Glutamatergic neuron (in vitro differentiated cells): Measurements from ENCODE around the gene DOK5. TPM values are rescaled to one million over a fixed set of nuclear protein-coding genes. Genes with fewer than 3 reads are reported as not detected.

Source experiments
- DNase-seq: peaks from one replicate; pipeline ENCODE4 v3.0.0; 2022
- H3K27ac Mint-ChIP-seq: one replicate; pipeline ENCODE4 v1.8.0; 2020; ENCODE audit warnings: mild to moderate bottlenecking, mixed read lengths, inconsistent platforms; ENCODE audit not compliant: unreplicated experiment
- H3K27me3 Mint-ChIP-seq: one replicate; pipeline ENCODE4 v1.8.0; 2020; ENCODE audit warnings: mild to moderate bottlenecking, moderate library complexity, mixed read lengths, inconsistent platforms; ENCODE audit not compliant: unreplicated experiment
- H3K36me3 Mint-ChIP-seq: one replicate; pipeline ENCODE4 v1.8.0; 2020; ENCODE audit warnings: mild to moderate bottlenecking, mixed read lengths, inconsistent platforms; ENCODE audit not compliant: unreplicated experiment
- H3K4me1 Mint-ChIP-seq: one replicate; pipeline ENCODE4 v1.8.0; 2020; ENCODE audit warnings: mild to moderate bottlenecking, low read depth, mixed read lengths, inconsistent platforms; ENCODE audit not compliant: unreplicated experiment
- H3K4me3 Mint-ChIP-seq: one replicate; pipeline ENCODE4 v1.8.0; 2020; ENCODE audit warnings: mild to moderate bottlenecking, mixed read lengths, inconsistent platforms; ENCODE audit not compliant: unreplicated experiment
- H3K9me3 Mint-ChIP-seq: one replicate; pipeline ENCODE4 v1.8.0; 2020; ENCODE audit warnings: mild to moderate bottlenecking, moderate library complexity, mixed read lengths, inconsistent platforms; ENCODE audit not compliant: unreplicated experiment
- total RNA-seq: library from RNA; stranded (reverse); fragmentation: NEBNext Ultra II Directional; extraction: Animal tissue kit (Norgen Biotek cat#: 25700); gene quantifications from one replicate; pipeline ENCODE4 v1.2.1, GENCODE V29; 2021; ENCODE audit not compliant: unreplicated experiment
- TF ChIP-seq, protein P1 (sequence below): fragments of 200-600 bp; sonication (generic); IDR thresholded peaks from one replicate; pipeline ENCODE4 v1.5.0; 2021; ENCODE audit not compliant: partially characterized antibody, unreplicated experiment

The DOK5 gene
- total RNA-seq, 1 donor from 2014 or later = 30.8 TPM

DNA sequence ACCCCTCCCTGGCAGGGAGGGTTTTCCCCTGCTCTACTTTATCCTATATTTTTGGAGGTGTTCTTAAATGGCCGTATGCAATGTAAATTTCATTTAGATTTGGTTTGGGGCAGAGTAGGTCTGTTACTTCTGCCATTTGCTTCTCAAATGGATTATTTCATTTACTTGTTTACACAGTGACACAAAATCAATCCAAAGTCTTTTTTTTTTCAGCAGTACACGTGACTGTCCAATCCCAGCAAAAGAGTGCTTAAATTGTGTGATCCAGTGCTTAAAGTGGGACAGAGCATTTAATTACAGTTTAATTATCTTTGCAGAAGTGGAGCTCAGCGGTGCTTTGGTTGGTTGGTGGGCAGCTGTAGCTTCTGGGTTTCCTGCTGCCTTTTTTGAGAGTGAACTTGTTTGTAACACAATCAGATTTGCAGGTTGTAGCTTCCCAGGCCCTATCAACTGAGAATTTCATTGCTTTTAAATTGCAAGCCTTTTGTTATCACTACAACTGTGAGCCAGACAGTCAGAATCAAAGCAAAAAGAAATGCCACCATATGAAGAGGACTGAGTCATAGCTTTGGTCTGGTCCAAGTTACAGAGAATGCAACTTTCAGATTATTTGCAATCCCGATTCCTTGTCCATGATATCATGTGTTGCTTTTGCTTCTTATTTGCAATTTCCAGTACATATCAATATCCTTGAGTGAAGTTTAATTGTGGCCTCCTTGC is 216.9 kb downstream of the DOK5 start:
- Mint-ChIP-seq H3K36me3 (no peaks in the 10 kb centered on the region), H3K27ac (no peak overlapping the region), H3K27me3 (peaks cover 2% of the 10 kb centered on the region), H3K4me3 (no peak overlapping the region), H3K4me1 (no peaks in the 10 kb centered on the region), H3K9me3 (peaks cover 2% of the 10 kb centered on the region)
- DNase-seq = no peak
- TF ChIP-seq, protein P1, sequence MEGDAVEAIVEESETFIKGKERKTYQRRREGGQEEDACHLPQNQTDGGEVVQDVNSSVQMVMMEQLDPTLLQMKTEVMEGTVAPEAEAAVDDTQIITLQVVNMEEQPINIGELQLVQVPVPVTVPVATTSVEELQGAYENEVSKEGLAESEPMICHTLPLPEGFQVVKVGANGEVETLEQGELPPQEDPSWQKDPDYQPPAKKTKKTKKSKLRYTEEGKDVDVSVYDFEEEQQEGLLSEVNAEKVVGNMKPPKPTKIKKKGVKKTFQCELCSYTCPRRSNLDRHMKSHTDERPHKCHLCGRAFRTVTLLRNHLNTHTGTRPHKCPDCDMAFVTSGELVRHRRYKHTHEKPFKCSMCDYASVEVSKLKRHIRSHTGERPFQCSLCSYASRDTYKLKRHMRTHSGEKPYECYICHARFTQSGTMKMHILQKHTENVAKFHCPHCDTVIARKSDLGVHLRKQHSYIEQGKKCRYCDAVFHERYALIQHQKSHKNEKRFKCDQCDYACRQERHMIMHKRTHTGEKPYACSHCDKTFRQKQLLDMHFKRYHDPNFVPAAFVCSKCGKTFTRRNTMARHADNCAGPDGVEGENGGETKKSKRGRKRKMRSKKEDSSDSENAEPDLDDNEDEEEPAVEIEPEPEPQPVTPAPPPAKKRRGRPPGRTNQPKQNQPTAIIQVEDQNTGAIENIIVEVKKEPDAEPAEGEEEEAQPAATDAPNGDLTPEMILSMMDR = no peak

DNA sequence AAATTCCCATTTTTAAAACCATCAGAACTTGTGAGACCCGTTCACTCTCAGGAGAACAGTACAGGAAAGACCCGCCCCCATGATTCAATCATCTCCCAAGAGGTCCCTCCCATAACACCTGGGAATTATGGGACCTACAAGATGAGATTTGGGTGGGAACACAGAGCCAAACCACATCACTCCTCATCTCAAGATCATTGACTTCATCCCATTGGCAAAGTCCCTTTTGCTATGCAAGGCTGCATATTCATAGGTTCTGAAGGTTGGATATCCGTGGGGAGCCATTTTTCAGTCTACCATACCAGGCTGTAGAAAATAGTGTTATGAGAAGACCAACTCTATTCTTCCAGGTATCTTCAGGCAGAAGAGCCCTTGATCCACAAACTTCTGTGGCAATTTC is 219.1 kb downstream of the DOK5 start:
- H3K9me3 Mint-ChIP-seq = peaks cover 2% of the 10 kb centered on the region
- no peak overlapping the region for H3K4me3 Mint-ChIP-seq
- DNase-seq = no peak
- H3K4me1 Mint-ChIP-seq = no peaks in the 10 kb centered on the region
- TF ChIP-seq, protein P1 = no peak
- H3K27ac Mint-ChIP-seq = no peak overlapping the region
- no peaks in the 10 kb centered on the region for H3K27me3 Mint-ChIP-seq
- no peaks in the 10 kb centered on the region for H3K36me3 Mint-ChIP-seq

DNA sequence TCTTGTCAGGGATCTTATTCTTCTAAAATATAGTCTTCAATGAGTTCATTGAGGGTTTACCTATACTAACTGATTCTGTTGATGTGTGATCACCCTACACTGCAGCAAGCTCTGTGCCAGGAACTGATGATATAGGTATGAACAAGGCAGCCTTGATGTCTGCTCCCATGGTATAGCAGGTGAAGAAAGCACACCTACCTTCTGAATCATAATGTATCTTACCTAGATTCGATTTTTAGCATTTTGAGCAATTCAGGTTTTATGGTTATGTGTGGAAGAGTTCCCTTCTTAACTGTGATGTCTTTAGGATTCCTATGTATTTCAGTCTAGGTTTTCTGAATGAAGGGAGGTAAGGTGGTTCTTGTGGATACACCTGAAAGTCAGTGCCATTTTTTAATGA is 223.0 kb downstream of the DOK5 start:
- H3K4me1 Mint-ChIP-seq = no peaks in the 10 kb centered on the region
- no peak for DNase-seq
- no peaks in the 10 kb centered on the region for H3K27me3 Mint-ChIP-seq
- no peaks in the 10 kb centered on the region for H3K9me3 Mint-ChIP-seq
- no peak overlapping the region for H3K27ac Mint-ChIP-seq
- TF ChIP-seq, protein P1 = no peak
- no peak overlapping the region for H3K4me3 Mint-ChIP-seq
- no peaks in the 10 kb centered on the region for H3K36me3 Mint-ChIP-seq
